GM12892 (cell line): ENCODE results near the gene MLKL.

Experiments
- POLR2A ChIP-seq: IDR thresholded peaks from 2 replicates; pipeline ENCODE4 v1.6.1; 2011; ENCODE audit warnings: low read depth, low read length, control low read depth
- TAF1 ChIP-seq: IDR thresholded peaks from 2 replicates; pipeline ENCODE4 v1.6.1; 2011; ENCODE audit warnings: low read depth, mild to moderate bottlenecking, control low read depth, low read length, borderline replicate concordance

DNA sequence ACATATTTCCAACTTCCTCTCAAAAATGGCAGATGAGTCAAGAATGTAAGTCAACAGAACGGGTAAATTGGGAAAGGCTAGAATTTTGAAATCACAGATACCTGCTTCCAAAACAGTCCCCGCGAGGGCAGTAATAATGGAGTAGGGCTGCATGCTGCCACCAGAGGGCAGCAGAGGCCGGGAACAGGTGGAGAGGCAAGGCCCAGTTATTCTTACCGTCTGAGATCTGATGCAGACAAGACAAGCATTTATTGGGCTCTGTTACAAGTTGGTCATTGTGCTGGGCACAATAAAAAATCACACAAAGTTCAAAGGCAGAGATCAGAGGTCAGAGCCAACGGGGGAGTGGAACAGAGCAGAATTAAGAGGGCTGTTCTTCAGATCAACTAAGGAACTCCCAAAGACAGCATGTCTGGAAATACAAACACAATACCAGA is 8.8 kb upstream of the MLKL start:
- TF ChIP-seq POLR2A, result no peak
- TF ChIP-seq TAF1, result no peak
